ENCODE results near the gene KLHL11.

DNA sequence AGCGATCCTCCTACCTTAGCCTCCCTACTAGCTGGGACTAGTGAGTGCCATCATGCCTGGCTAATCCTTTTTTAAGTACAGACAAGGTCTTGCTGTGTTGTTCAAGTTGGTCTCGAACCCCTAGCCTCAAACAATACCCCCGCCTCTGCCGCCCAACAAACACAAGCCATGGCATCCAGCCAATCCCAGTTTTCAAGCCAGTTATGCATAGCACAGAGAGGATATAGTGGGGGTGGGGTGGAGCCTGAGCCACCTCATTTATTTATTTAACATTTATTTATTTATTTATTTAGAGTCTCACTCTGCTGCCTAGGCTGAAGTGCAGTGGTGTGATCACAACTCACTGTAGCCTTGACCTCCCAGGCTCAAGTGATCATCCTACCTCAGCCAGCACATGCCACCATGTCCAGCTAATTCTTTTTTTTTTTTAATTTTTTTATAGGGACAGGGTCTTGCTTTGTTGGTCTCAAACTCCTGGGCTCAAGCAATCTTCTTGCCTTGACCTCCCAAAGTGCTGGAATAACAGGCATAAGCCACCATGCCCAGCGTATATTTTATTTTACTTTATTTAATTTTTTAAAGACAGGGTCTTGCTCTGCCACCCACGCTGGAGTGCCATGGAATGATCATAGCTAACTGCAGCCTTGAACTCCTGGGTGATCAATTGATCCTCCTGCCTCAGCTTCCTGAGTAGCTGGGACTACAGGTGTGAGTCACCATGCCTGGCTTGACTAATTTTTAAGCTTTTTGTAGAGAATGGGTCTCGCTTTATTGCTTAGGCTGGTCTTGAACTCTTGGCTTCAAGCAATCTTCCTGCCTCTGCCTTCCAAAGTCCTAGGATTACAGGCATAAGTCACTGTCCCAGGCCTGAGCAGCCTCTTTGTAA lies 26.2 kb upstream of the KLHL11 start:
- TF ChIP-seq, protein P1, sequence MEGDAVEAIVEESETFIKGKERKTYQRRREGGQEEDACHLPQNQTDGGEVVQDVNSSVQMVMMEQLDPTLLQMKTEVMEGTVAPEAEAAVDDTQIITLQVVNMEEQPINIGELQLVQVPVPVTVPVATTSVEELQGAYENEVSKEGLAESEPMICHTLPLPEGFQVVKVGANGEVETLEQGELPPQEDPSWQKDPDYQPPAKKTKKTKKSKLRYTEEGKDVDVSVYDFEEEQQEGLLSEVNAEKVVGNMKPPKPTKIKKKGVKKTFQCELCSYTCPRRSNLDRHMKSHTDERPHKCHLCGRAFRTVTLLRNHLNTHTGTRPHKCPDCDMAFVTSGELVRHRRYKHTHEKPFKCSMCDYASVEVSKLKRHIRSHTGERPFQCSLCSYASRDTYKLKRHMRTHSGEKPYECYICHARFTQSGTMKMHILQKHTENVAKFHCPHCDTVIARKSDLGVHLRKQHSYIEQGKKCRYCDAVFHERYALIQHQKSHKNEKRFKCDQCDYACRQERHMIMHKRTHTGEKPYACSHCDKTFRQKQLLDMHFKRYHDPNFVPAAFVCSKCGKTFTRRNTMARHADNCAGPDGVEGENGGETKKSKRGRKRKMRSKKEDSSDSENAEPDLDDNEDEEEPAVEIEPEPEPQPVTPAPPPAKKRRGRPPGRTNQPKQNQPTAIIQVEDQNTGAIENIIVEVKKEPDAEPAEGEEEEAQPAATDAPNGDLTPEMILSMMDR (IDR thresholded peaks at IDR 0.05; ENCODE audit: low read depth, low read length, missing input control) = no peak
- TF ChIP-seq, protein P2, sequence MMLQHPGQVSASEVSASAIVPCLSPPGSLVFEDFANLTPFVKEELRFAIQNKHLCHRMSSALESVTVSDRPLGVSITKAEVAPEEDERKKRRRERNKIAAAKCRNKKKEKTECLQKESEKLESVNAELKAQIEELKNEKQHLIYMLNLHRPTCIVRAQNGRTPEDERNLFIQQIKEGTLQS (IDR thresholded peaks at IDR 0.05) = no peak
- no peak for TF ChIP-seq GABPA (IDR thresholded peaks at IDR 0.05 in 1 of 2, conservative IDR thresholded peaks at IDR 0.05 in 1 of 2)
- no peak for TF ChIP-seq RAD21 (IDR thresholded peaks at IDR 0.05)
- TF ChIP-seq, protein P3, sequence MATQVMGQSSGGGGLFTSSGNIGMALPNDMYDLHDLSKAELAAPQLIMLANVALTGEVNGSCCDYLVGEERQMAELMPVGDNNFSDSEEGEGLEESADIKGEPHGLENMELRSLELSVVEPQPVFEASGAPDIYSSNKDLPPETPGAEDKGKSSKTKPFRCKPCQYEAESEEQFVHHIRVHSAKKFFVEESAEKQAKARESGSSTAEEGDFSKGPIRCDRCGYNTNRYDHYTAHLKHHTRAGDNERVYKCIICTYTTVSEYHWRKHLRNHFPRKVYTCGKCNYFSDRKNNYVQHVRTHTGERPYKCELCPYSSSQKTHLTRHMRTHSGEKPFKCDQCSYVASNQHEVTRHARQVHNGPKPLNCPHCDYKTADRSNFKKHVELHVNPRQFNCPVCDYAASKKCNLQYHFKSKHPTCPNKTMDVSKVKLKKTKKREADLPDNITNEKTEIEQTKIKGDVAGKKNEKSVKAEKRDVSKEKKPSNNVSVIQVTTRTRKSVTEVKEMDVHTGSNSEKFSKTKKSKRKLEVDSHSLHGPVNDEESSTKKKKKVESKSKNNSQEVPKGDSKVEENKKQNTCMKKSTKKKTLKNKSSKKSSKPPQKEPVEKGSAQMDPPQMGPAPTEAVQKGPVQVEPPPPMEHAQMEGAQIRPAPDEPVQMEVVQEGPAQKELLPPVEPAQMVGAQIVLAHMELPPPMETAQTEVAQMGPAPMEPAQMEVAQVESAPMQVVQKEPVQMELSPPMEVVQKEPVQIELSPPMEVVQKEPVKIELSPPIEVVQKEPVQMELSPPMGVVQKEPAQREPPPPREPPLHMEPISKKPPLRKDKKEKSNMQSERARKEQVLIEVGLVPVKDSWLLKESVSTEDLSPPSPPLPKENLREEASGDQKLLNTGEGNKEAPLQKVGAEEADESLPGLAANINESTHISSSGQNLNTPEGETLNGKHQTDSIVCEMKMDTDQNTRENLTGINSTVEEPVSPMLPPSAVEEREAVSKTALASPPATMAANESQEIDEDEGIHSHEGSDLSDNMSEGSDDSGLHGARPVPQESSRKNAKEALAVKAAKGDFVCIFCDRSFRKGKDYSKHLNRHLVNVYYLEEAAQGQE (IDR thresholded peaks at IDR 0.05) = no peak
- TF ChIP-seq HNF4A (conservative IDR thresholded peaks at IDR 0.05) = peak in 1 of 2 donors; percentile 31
- no peak for TF ChIP-seq RXRA (IDR thresholded peaks at IDR 0.05)
- TF ChIP-seq YY1 (IDR thresholded peaks at IDR 0.05) = no peak
- TF ChIP-seq SP1 (IDR thresholded peaks at IDR 0.05) = no peak

All from liver (tissue), 3 donors.